HEK293T (cell line): Measurements from ENCODE around the gene TTC21A.

Experiments used
- CTCF ChIA-PET: fragments of 350-600 bp; formaldehyde crosslinking; extraction: SDS; loops from one replicate; lab custom pipeline; 2021; ENCODE audit warnings: antibody characterized with exemption, inconsistent platforms; lab: Yijun Ruan, JAX
- POLR2A ChIA-PET: fragments of 350-600 bp; formaldehyde crosslinking; extraction: SDS; loops from one replicate; lab custom pipeline; 2020; ENCODE audit warnings: antibody characterized with exemption, inconsistent platforms; lab: Yijun Ruan, JAX
- DNase-seq: peaks from one replicate; pipeline ENCODE4 v3.0.0; 2012; ENCODE audit warnings: mixed read lengths; ENCODE audit errors: extremely low spot score
- ARNT ChIP-seq: fragments of 450-650 bp; IDR thresholded peaks from 2 replicates; pipeline ENCODE4 v1.6.1; 2017; ENCODE audit warnings: mild to moderate bottlenecking
- BHLHE40 ChIP-seq: fragments of 450-650 bp; IDR thresholded peaks from 2 replicates; pipeline ENCODE4 v1.6.1; 2016; ENCODE audit warnings: mild to moderate bottlenecking, moderate library complexity, borderline replicate concordance
- CTBP1 ChIP-seq: fragments of 450-650 bp; IDR thresholded peaks from 2 replicates; pipeline ENCODE4 v1.6.1; 2016; ENCODE audit warnings: borderline replicate concordance
- ELF4 ChIP-seq: fragments of 450-650 bp; IDR thresholded peaks from 2 replicates; pipeline ENCODE4 v1.6.1; 2017; ENCODE audit warnings: antibody characterized with exemption
- FOXA1 ChIP-seq: fragments of 450-650 bp; IDR thresholded peaks from 2 replicates; pipeline ENCODE4 v1.6.1; 2016; ENCODE audit warnings: mild to moderate bottlenecking
- FOXK2 ChIP-seq: fragments of 450-650 bp; IDR thresholded peaks from 2 replicates; pipeline ENCODE4 v1.6.1; 2016; ENCODE audit warnings: mild to moderate bottlenecking
- FOXM1 ChIP-seq: fragments of 450-650 bp; IDR thresholded peaks from 2 replicates; pipeline ENCODE4 v1.6.1; 2017; ENCODE audit warnings: mild to moderate bottlenecking, borderline replicate concordance
- HDGF ChIP-seq: fragments of 450-650 bp; IDR thresholded peaks from 2 replicates; pipeline ENCODE4 v1.6.1; 2017; ENCODE audit warnings: antibody characterized with exemption, borderline replicate concordance
- L3MBTL2 ChIP-seq: fragments of 450-650 bp; conservative IDR thresholded peaks from 2 replicates; pipeline ENCODE4 v1.6.1; 2016; ENCODE audit warnings: mild to moderate bottlenecking
- LEF1 ChIP-seq: fragments of 450-650 bp; IDR thresholded peaks from 2 replicates; pipeline ENCODE4 v1.6.1; 2017; ENCODE audit warnings: mild to moderate bottlenecking, borderline replicate concordance
- NFRKB ChIP-seq: fragments of 450-650 bp; IDR thresholded peaks from 2 replicates; pipeline ENCODE4 v1.6.1; 2016; ENCODE audit warnings: mild to moderate bottlenecking, moderate library complexity
- PKNOX1 ChIP-seq: fragments of 450-650 bp; IDR thresholded peaks from 2 replicates; pipeline ENCODE4 v1.6.1; 2016
- SP1 ChIP-seq: fragments of 450-650 bp; IDR thresholded peaks from 2 replicates; pipeline ENCODE4 v1.6.1; 2017
- SUZ12 ChIP-seq: fragments of 450-650 bp; IDR thresholded peaks from 2 replicates; pipeline ENCODE4 v1.6.1; 2016; ENCODE audit warnings: mild to moderate bottlenecking
- TARDBP ChIP-seq: fragments of 450-650 bp; IDR thresholded peaks from 2 replicates; pipeline ENCODE4 v1.6.1; 2016
- ZNF384 ChIP-seq: fragments of 450-650 bp; IDR thresholded peaks from 2 replicates; pipeline ENCODE4 v1.6.1; 2016

TTC21A gene

DNA sequence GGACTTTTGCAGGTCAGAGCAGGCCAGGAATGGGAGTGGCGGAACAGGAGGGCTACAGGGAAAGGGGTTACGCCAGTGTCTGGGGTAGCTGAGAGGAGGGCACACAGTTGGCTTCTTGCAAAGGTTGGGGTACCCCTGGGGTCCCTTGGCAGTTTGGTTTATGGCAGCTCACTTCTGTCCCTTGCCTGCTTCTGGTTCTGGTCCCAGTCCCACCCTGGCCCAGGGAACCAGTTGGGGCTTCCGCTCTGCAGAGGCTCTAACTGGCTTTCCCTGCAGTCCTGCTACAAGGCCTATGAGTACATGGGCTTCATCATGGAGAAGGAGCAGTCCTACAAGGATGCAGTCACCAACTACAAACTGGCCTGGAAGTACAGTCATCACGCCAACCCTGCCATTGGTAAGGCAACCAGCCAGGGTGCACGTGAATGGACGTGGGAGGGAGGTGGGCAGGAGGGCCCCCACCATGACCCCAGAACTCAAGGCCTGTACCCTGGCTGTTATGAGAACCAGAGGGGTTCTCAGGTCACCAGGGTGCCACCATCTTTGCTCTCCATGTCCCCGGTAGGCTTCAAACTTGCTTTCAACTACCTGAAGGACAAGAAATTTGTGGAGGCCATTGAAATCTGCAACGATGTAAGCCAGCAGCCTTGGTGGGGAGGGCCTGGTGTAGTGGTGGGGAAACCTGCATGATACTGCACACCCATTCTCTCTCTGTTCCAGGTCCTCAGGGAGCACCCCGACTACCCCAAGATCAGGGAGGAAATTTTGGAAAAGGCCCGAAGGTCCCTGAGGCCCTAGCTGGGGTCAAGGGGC is 30.7 kb downstream of the TTC21A start:
- no peak for DNase-seq
- CTCF ChIA-PET, result interaction anchor here (1.7 kb wide), 1 partner anchor 150 kb away, joined by 6 read pairs; no protein-coding TSS in a partner anchor
- TF ChIP-seq HDGF, result no peak
- no peak for TF ChIP-seq FOXM1
- TF ChIP-seq BHLHE40, result no peak
- POLR2A ChIA-PET, result no interaction called here

DNA sequence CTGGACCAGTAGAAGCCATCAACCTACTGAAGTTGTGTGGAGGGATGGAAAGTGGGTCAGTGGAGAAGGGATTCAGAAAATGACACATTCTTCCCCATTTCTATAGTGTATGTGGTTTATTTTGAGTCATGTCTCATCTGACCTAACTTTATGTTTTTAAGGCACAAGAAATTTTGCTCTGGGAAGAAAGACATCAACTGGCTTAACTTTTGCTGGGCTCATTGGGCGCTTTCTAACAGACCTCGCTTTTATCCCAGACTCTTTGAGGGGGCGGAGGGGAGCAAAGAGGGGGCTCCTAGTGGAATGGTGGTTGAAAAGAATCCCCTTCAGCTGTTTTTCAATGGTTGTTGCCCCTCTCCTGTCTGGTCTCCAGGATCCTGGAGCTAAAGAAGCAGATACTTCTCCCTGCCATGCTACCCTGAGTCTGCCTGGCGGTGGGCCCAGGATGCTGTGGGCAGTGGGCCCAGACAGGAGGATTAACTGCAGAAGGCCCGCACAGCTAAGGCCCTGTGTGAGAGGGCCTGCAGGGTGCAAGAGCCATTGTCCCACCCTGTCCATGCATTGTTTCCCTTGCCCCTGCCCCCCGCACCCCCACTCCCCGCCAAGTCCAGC is 31.4 kb downstream of the TTC21A start:
- ChIA-PET CTCF (interaction anchor here (1.7 kb wide), 1 partner anchor 149 kb away, joined by 6 read pairs; no protein-coding TSS in a partner anchor), POLR2A (no interaction called here)
- no peak for TF ChIP-seq FOXA1
- no peak for DNase-seq

DNA sequence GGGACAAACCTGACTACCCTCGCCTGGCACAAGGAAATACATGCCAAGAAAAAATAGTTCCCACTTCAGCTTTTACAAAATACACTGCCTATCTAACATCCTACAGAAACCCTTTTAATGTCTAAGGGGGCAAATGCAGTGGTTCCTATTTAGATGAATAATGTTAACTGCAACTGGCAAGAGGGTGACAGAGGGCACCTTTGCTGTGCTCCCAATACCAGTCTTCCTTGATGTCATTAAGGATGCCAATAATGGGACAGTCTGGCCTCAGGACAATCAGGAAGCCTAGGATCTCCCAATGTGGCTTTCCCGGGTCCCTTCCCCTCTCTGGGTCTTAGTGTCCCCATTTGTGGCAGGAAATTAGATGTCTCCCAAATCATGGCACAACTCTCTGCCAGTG is 32.0 kb downstream of the TTC21A start:
- DNase-seq, result no peak
- TF ChIP-seq BHLHE40 (no peak), PKNOX1 (no peak)

DNA sequence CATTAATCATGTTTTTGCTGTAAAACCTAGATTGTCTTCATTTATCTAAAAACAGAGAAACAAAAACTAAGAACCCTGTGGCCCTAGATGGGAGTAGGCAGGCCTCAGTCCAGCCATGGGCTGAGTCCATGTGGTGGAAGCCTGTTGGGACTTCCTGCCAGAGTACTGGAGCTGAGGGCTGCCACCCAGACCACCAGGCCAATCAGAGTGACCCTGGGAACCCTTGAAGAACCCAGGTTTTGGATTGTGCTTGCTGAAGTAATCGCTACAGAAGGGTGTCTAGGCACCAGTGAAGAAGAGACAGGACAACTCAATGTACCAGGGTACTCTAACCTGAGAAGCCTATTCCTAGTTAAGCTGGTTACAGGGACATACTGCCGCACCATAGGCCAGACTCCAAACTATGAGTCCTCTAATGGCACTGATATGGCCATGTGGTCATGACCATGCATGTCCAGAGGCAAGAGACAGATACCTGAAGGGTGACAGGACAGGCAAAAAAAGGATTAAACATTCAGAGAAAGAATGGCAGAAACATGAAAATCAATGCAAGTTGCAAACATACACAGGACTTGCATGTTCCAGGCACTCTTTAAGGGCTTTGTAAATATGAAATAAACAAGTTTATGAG is 33.0 kb downstream of the TTC21A start:
- POLR2A ChIA-PET, result no interaction called here
- CTCF ChIA-PET, result no interaction called here
- TF ChIP-seq SUZ12 (no peak), HDGF (no peak), CTBP1 (no peak), PKNOX1 (no peak), BHLHE40 (no peak), L3MBTL2 (no peak), ZNF384 (no peak), FOXA1 (no peak), SP1 (no peak), LEF1 (no peak), FOXM1 (no peak), TARDBP (no peak), FOXK2 (no peak)
- no peak for DNase-seq

More for the DNA sequence above, 32.0 kb downstream of the TTC21A start:
- CTCF ChIA-PET, result interaction anchor here (1.7 kb wide), 1 partner anchor 149 kb away, joined by 6 read pairs; no protein-coding TSS in a partner anchor
- POLR2A ChIA-PET, result no interaction called here

DNA sequence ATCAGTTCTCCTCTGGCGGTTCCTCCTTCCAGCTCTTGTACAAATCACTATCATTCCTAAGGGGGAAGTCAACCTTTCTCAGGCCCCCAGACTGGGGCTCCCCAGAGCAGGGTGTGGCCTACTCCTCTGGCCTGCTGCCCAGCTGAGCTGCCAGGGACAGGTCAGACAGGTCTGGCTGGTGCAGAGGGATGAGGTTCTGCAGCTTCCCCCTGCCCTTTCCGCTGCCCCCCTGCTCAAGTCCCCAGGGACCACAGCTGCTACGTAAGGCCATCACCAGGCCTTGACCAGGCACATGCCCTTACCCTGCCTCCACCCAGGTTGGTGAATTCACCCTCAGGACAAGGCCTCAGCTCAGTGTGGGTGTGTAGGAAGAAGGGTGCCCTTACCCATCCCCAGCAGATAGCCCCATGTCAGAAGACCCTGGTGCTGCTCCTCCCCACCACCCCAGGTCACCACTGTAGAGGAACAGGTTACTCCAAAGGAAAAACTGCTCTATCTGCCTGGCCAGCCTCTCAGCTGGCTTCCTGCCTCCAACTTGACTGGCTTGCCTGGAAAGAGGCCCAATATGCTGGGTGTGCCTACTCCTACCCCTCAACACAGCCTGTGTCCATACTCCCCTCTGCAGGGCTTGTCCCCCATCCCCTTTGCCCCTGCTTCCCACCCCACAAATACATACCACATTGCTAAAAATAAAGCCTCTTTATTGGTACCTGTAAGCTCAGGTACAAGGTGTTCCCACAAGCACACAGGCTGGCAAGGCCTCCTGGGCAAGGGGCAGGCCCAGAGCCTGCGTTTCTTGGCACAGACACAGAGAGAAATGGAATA is 33.9 kb downstream of the TTC21A start:
- ChIA-PET CTCF (no interaction called here), POLR2A (no interaction called here)
- no peak for DNase-seq
- TF ChIP-seq CTBP1, result no peak
- TF ChIP-seq FOXK2, result no peak
- TF ChIP-seq ZNF384, result no peak
- no peak for TF ChIP-seq L3MBTL2
- TF ChIP-seq LEF1, result no peak
- TF ChIP-seq SUZ12, result no peak
- TF ChIP-seq BHLHE40, result no peak
- no peak for TF ChIP-seq NFRKB
- TF ChIP-seq PKNOX1, result no peak
- TF ChIP-seq SP1, result no peak
- no peak for TF ChIP-seq FOXM1

DNA sequence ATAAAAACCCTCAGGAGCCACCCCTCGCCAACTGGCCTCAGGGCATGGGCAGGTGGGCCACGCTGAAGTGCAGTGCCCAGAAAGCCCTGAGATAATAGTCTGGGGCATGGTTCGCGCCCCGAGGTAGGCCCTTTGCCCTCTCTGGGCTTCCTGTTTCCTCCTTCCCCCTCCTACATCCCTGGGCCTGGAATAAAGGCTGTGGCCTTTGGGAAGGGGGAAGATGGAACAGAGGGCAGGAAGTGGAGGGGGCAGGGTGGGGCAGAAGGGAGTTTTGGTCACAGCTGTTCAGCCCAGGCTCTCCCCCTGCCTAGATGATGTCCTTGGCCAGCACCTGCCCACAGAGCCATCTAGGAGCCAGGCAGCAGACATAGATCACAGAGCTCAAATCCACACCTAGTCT is 34.6 kb downstream of the TTC21A start:
- ChIA-PET CTCF (no interaction called here), POLR2A (no interaction called here)
- TF ChIP-seq PKNOX1 (no peak), SUZ12 (no peak), ELF4 (no peak), FOXM1 (no peak), TARDBP (no peak), HDGF (no peak), CTBP1 (no peak), LEF1 (no peak), FOXA1 (no peak), NFRKB (no peak), SP1 (no peak), ARNT (no peak), L3MBTL2 (no peak), FOXK2 (no peak), BHLHE40 (no peak), ZNF384 (no peak)
- DNase-seq, result no peak
